Activated naive CD4-positive, alpha-beta T cell treated with anti-CD3 and anti-CD28 coated beads, Interleukin-2, amount 10 ng/mL, durations not matched to agents 7 days and 5 days (primary cell): Measurements from ENCODE around the gene NKPD1.
A peak's percentile ranks its signal among the peaks of the same experiment; 100 is the strongest.

Experiments used
- CTCF ChIA-PET: fragments of 350-600 bp; sonication (Branson Sonifier 250); formaldehyde crosslinking; loops from one replicate; lab custom pipeline; 2021; ENCODE audit warnings: antibody characterized with exemption; lab: Charles Lee
- DNase-seq: peaks from one replicate; pipeline ENCODE4 v3.0.0-alpha.2; 2020
- H3K27ac Mint-ChIP-seq: one replicate; pipeline ENCODE4 v1.8.0; 2021; ENCODE audit warnings: mild to moderate bottlenecking, moderate library complexity, mixed read lengths
- H3K27me3 Mint-ChIP-seq: one replicate; pipeline ENCODE4 v1.8.0; 2021; ENCODE audit warnings: mild to moderate bottlenecking, mixed read lengths
- H3K36me3 Mint-ChIP-seq: one replicate; pipeline ENCODE4 v1.8.0; 2021; ENCODE audit warnings: mixed read lengths
- H3K4me1 Mint-ChIP-seq: one replicate; pipeline ENCODE4 v1.8.0; 2021; ENCODE audit warnings: mixed read lengths
- H3K4me3 Mint-ChIP-seq: one replicate; pipeline ENCODE4 v1.8.0; 2021; ENCODE audit warnings: mild to moderate bottlenecking, moderate library complexity, mixed read lengths
- H3K9me3 Mint-ChIP-seq: one replicate; pipeline ENCODE4 v1.8.0; 2021; ENCODE audit warnings: mixed read lengths

The NKPD1 gene

DNA sequence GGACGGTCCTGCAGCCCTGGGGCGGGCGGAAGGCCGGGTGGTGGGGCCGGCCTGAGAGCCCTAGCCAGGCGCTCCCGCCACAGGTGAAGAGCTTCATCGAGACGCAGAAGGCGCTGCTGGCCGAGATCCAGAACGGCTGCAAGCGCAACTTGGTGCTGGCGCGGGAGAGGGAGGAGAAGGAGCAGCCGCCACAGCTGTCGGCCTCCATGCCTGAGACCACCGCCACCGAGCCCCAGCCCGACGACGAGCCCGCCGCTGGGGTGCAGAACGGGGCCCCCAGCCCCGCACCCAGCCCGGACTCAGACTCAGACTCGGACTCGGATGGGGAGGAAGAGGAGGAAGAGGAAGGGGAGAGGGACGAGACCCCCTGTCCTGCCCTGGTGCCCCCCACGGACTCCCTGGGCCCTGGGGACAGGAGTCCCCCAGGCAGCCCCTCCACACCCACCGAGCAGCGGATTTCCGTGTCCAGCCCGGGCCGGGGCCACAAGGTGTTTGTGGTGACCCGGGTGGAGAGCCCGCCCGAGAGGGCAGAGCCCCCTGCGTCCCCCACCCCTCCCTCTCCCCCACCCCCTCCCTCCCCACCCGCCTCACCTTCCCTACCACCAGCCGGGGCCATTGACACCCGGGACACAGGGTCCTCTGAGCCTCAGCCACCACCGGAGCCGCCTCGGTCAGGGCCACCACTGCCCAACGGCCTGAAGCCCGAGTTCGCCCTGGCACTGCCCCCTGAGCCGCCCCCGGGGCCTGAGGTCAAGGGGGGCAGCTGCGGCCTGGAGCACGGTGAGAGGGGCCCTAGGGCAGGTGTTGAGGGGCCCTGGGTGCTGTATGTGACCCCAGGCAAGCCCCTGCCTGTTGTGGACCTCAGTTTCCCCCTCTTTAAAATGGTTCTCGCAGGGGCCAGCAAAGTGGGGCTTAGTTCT lies 15.3 kb downstream of the NKPD1 start:
- peaks cover 7% of the 10 kb centered on the region for H3K27me3 Mint-ChIP-seq
- CTCF ChIA-PET = interaction anchor here (1.8 kb wide), 1 partner anchor 19 kb away, joined by 4 read pairs; no protein-coding TSS in a partner anchor
- no peak for DNase-seq
- no peaks in the 10 kb centered on the region for H3K9me3 Mint-ChIP-seq
- no peak overlapping the region for H3K27ac Mint-ChIP-seq
- peaks cover 7% of the 10 kb centered on the region for H3K4me1 Mint-ChIP-seq
- H3K36me3 Mint-ChIP-seq = peaks cover 11% of the 10 kb centered on the region
- H3K4me3 Mint-ChIP-seq = no peak overlapping the region

- DNase-seq = no peak
These were observed 16.1 kb downstream of the NKPD1 start for GRCh38 chr19:45144431-45145269.

GRCh38 chr19:45142726-45143110 lies 18.1 kb downstream of the NKPD1 start:
- CTCF ChIA-PET = no interaction called here
- no peaks in the 10 kb centered on the region for H3K27me3 Mint-ChIP-seq
- no peaks in the 10 kb centered on the region for H3K4me1 Mint-ChIP-seq
- no peak for DNase-seq
- no peaks in the 10 kb centered on the region for H3K9me3 Mint-ChIP-seq
- no peak overlapping the region for H3K4me3 Mint-ChIP-seq
- peaks cover 11% of the 10 kb centered on the region for H3K36me3 Mint-ChIP-seq
- H3K27ac Mint-ChIP-seq = peak overlapping the region; percentile 9

More at GRCh38 chr19:45144431-45145269, 16.1 kb downstream of the NKPD1 start:
- Mint-ChIP-seq H3K36me3 (peaks cover 11% of the 10 kb centered on the region), H3K4me3 (no peak overlapping the region), H3K9me3 (no peaks in the 10 kb centered on the region), H3K27ac (no peak overlapping the region), H3K27me3 (peaks cover 5% of the 10 kb centered on the region), H3K4me1 (peaks cover 7% of the 10 kb centered on the region)
- CTCF ChIA-PET = interaction anchor here (1.2 to 1.8 kb wide), 2 partner anchors 13 to 18 kb away, joined by 3 to 4 read pairs; no protein-coding TSS in a partner anchor

DNA sequence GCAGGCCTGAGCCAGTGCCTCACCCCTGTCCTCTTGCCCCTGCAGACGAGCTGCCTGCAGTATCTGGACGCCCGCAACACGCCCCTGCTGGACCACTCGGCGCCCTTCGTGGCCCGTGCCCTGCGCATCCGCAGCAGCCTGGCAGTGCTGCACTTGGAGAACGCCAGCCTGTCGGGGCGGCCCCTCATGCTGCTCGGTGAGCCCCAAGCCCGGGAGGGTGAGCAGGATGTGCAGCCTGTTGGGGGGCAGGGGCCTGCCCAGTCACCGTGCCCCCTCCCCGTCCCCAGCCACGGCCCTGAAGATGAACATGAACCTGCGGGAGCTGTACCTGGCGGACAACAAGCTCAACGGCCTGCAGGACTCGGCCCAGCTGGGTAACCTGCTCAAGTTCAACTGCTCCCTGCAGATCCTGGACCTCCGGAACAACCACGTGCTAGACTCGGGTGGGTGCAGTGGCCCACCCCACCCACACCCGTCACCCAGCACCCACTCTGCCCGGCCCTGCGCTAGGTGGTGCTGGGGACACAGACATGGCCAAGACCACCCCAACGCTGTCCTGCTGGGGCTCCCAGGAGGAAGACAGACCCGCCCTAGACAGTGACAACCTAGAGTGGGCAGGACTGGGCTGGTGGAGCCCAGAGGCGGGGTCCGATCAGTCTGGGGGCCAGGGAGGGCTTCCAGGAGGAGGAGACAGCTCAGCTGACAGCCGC lies 18.6 kb downstream of the NKPD1 start:
- H3K36me3 Mint-ChIP-seq = peaks cover 11% of the 10 kb centered on the region
- H3K9me3 Mint-ChIP-seq = no peaks in the 10 kb centered on the region
- no peaks in the 10 kb centered on the region for H3K4me1 Mint-ChIP-seq
- no peak overlapping the region for H3K27ac Mint-ChIP-seq
- CTCF ChIA-PET = no interaction called here
- H3K4me3 Mint-ChIP-seq = no peak overlapping the region
- no peaks in the 10 kb centered on the region for H3K27me3 Mint-ChIP-seq
- DNase-seq = no peak

DNA sequence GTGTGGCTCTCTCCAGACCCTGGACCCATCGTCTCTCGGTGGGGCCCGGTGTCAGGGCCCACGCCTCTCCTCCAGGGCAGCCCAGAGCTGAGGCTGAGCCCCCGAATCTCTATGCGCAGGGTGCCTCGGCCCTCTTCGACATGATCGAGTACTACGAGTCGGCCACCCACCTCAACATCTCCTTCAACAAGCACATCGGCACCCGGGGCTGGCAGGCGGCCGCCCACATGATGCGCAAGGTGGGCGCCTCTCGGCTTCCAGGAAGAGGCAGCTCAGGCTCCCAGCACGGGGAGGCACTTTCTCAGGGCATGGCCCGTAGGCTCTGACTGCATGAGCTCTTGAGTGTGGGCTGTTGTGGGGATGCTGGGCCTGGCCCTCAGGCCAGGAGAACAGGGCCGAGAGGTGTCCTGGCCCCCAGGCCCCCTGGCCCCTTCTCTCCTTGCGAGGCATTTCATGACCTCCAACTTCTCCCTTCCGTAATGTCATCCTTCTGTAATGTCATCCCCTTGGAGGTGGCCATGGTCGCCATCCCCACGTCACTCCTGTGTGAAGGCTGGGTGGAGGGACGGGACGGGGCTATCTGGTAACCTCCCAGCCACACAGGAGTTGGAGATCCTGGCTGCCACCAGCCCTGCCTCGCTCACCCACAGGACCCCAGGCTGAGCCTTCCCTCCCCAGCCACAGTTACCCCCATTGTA lies 19.4 kb downstream of the NKPD1 start:
- no peaks in the 10 kb centered on the region for H3K9me3 Mint-ChIP-seq
- H3K36me3 Mint-ChIP-seq = peaks cover 11% of the 10 kb centered on the region
- no peak overlapping the region for H3K27ac Mint-ChIP-seq
- no peaks in the 10 kb centered on the region for H3K4me1 Mint-ChIP-seq
- H3K4me3 Mint-ChIP-seq = no peak overlapping the region
- no peak for DNase-seq
- H3K27me3 Mint-ChIP-seq = no peaks in the 10 kb centered on the region
- CTCF ChIA-PET = no interaction called here

- no peak overlapping the region for H3K4me3 Mint-ChIP-seq
- H3K27ac Mint-ChIP-seq = no peak overlapping the region
- H3K9me3 Mint-ChIP-seq = no peaks in the 10 kb centered on the region
- no peaks in the 10 kb centered on the region for H3K4me1 Mint-ChIP-seq
- no peak for DNase-seq
- CTCF ChIA-PET = no interaction called here
- H3K27me3 Mint-ChIP-seq = no peaks in the 10 kb centered on the region
- H3K36me3 Mint-ChIP-seq = peaks cover 11% of the 10 kb centered on the region
These were observed 20.2 kb downstream of the NKPD1 start for GRCh38 chr19:45140533-45140932.

DNA sequence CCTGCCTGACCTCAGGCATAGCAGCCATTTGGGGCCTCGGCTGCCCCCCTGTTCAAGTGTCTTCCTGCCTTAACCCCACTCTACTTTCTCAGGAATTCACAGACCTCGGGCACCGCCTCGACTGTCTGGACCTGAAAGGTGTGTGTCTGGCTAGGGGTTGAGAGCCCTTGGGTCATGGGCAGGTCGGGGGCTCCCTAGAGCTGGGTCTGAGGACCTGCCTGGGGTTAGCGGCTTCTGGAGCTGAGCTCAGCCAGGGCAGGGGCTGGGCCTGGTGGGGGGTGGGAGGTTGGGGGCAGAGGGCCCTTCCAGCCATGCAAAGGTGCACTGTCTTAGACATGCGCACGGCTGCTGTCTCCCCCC lies 20.7 kb downstream of the NKPD1 start:
- DNase-seq = no peak
- H3K27me3 Mint-ChIP-seq = no peaks in the 10 kb centered on the region
- H3K36me3 Mint-ChIP-seq = peaks cover 11% of the 10 kb centered on the region
- no peak overlapping the region for H3K27ac Mint-ChIP-seq
- no peaks in the 10 kb centered on the region for H3K4me1 Mint-ChIP-seq
- CTCF ChIA-PET = no interaction called here
- H3K9me3 Mint-ChIP-seq = no peaks in the 10 kb centered on the region
- H3K4me3 Mint-ChIP-seq = no peak overlapping the region

DNA sequence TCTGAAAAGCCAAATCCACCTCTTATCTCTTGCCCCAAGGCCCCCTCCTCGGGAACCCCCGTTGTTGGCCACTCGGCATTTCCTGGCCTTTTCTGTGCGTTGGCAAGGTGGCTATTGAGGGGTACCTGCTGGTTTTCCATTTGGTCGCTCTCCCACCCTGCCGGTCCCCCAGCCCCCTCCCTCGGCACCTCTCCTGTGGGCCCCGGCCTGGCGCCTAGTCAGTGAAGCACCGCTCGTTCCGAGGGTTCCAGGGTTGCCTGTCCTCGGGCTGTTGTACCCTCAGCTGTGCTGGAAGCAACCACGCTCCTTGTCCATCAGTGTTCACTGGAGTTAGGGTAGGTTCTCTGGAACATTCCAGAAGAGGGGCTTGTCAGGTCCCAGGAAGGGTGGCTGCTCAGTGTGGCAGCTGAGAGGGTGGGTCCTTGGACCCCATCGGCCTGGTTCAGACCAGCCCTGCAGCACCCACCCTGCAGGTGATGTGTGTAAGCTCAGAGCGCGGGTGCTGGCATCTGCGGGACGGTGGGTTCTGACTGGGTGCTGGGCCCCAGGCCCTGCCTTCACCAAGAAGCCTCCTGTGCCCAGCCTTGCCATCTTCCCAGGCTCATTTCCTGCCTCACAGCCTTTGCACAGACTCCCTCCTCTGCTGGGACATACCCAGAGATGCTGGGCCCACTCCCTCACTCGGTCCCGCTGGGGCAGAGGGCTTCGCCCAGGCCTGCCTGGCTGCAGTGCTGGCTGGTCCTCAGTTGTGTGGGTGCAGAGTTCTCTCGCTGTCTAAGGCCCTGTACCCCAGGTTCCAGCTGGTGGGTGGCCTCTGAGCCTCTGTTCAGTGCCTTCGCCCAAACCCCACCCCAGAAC lies 21.3 kb downstream of the NKPD1 start:
- Mint-ChIP-seq H3K36me3 (peaks cover 11% of the 10 kb centered on the region), H3K9me3 (no peaks in the 10 kb centered on the region), H3K27me3 (no peaks in the 10 kb centered on the region), H3K4me3 (no peak overlapping the region), H3K4me1 (no peaks in the 10 kb centered on the region), H3K27ac (no peak overlapping the region)
- no peak for DNase-seq
- CTCF ChIA-PET = no interaction called here

GRCh38 chr19:45138303-45138751 lies 22.5 kb downstream of the NKPD1 start:
- Mint-ChIP-seq H3K27ac (peak overlapping the region; percentile 47), H3K36me3 (peaks cover 9% of the 10 kb centered on the region), H3K9me3 (no peaks in the 10 kb centered on the region), H3K27me3 (no peaks in the 10 kb centered on the region), H3K4me1 (no peaks in the 10 kb centered on the region), H3K4me3 (no peak overlapping the region)
- DNase-seq = no peak
- CTCF ChIA-PET = no interaction called here

- no peak for DNase-seq
- Mint-ChIP-seq H3K27me3 (no peaks in the 10 kb centered on the region), H3K4me3 (no peak overlapping the region), H3K9me3 (no peaks in the 10 kb centered on the region), H3K36me3 (peaks cover 1% of the 10 kb centered on the region), H3K4me1 (no peaks in the 10 kb centered on the region), H3K27ac (peak overlapping the region; percentile 13)
- CTCF ChIA-PET = interaction anchor here (0.7 to 2.5 kb wide), 3 partner anchors 12 to 78 kb away, joined by 3 to 12 read pairs (median 5); no protein-coding TSS in a partner anchor
These were observed 23.5 kb downstream of the NKPD1 start for GRCh38 chr19:45137179-45137761.

- Mint-ChIP-seq H3K9me3 (no peaks in the 10 kb centered on the region), H3K27me3 (no peaks in the 10 kb centered on the region), H3K4me1 (no peaks in the 10 kb centered on the region), H3K36me3 (peaks cover 1% of the 10 kb centered on the region), H3K27ac (no peak overlapping the region), H3K4me3 (no peak overlapping the region)
- CTCF ChIA-PET = interaction anchor here (0.7 to 2.5 kb wide), 3 partner anchors 11 to 77 kb away, joined by 3 to 12 read pairs (median 5); no protein-coding TSS in a partner anchor
- DNase-seq = no peak
These were observed 24.1 kb downstream of the NKPD1 start for GRCh38 chr19:45136507-45137178.
